ENCODE data around the gene ZSWIM2. TPM values are rescaled to one million over a fixed set of nuclear protein-coding genes. Genes with fewer than 3 reads are reported as not detected.

The ZSWIM2 gene
- total RNA-seq, 4 donors from 2014 or later, result not detected

DNA sequence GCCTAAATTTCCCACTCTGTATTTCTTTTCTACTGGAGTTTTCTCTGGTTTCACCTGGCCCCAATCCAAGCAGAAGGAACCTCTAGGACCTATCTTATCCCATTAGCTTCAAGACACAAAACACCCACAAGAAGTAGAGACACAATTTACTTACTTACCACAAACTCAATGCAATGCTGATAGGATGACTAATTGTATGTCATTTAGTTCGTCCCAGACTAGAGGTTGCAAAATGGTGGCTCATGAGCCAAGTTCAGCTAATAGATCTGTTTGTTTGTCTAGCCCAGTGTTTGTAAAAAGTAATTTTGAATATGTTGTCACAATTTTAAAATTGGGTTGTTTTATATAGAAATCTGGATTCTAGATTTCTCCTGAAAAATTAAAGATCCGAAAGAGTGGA lies 34.7 kb upstream of the ZSWIM2 start:
- H3K9me3 ChIP-seq, result no peaks in the 10 kb centered on the region
- no peak for DNase-seq
- H3K4me3 ChIP-seq (replicated peaks in 1 of 3), result no peak overlapping the region
- no peaks in the 10 kb centered on the region for H3K4me1 ChIP-seq
- H3K27ac ChIP-seq, result no peak overlapping the region
- TF ChIP-seq, protein P1, sequence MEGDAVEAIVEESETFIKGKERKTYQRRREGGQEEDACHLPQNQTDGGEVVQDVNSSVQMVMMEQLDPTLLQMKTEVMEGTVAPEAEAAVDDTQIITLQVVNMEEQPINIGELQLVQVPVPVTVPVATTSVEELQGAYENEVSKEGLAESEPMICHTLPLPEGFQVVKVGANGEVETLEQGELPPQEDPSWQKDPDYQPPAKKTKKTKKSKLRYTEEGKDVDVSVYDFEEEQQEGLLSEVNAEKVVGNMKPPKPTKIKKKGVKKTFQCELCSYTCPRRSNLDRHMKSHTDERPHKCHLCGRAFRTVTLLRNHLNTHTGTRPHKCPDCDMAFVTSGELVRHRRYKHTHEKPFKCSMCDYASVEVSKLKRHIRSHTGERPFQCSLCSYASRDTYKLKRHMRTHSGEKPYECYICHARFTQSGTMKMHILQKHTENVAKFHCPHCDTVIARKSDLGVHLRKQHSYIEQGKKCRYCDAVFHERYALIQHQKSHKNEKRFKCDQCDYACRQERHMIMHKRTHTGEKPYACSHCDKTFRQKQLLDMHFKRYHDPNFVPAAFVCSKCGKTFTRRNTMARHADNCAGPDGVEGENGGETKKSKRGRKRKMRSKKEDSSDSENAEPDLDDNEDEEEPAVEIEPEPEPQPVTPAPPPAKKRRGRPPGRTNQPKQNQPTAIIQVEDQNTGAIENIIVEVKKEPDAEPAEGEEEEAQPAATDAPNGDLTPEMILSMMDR (IDR thresholded peaks at IDR 0.05), result no peak
- TF ChIP-seq POLR2A (IDR thresholded peaks at IDR 0.05), result no peak
- H3K27me3 ChIP-seq, result no peaks in the 10 kb centered on the region
- 77 to 95% methylated on average over 2 of the region's 2 CpGs for WGBS, 2 donors
- intact Hi-C loops (cut with DNase I), result no loop called here
- H3K36me3 ChIP-seq, result no peaks in the 10 kb centered on the region

DNA sequence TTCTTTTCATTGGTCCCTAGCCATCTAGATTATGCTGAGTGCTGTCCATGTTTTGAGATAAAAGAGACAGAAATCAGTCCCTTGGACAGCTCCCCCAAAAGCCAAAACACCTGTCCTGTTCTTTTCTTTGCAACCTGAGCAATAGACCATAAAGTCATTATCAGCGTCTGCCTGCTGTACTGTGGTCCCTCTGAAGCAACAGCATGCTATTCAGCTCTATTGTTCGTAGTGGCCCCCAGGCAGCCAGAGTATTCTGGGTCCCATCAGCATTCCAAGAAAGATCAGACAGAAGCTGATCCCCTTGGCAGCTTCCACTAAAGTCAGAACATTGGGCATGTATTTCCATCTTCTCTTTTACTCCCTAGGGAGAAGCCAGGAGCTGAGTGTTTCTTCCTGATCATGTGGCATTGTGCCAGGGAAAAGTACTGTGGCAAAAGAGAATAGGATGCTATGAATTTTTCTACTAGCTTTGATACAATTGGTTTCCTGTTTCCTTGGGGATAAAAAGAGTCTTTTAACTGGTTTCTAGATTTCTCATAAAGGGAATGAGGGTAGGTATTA lies 33.6 kb upstream of the ZSWIM2 start:
- DNase-seq, result no peak
- WGBS, 2 donors, result 68 to 74% methylated on average over 2 of the region's 2 CpGs
- Histone ChIP-seq H3K27ac (no peak overlapping the region), H3K4me3 (replicated peaks in 1 of 3) (no peak overlapping the region), H3K27me3 (no peaks in the 10 kb centered on the region), H3K9me3 (no peaks in the 10 kb centered on the region), H3K4me1 (no peaks in the 10 kb centered on the region), H3K36me3 (no peaks in the 10 kb centered on the region)
- TF ChIP-seq, protein P1 (IDR thresholded peaks at IDR 0.05), result no peak
- TF ChIP-seq POLR2A (IDR thresholded peaks at IDR 0.05), result no peak
- intact Hi-C loops (cut with DNase I), result no loop called here

DNA sequence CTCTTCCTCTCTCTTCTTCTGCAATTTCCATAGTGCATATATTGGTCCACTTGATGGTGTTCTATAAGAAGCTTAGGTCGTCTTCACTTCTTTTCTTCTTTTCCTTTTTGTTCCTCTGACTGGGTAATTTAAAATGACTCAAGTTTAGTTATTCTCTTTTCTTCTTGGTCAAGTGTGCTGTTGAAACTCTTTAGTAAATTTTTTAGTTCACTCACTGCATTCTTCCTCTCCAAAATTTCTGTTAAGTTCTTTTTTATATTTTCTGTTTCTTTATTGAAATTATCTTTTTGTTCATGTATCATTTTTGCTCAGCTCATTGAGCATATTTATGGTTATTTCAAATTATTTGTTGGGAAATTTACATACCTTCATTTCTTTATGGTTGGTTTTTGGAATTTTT lies 32.7 kb upstream of the ZSWIM2 start:
- Histone ChIP-seq H3K4me3 (replicated peaks in 1 of 3) (no peak overlapping the region), H3K4me1 (no peaks in the 10 kb centered on the region), H3K27me3 (no peaks in the 10 kb centered on the region), H3K27ac (no peak overlapping the region), H3K9me3 (no peaks in the 10 kb centered on the region), H3K36me3 (no peaks in the 10 kb centered on the region)
- TF ChIP-seq, protein P1 (IDR thresholded peaks at IDR 0.05), result no peak
- TF ChIP-seq POLR2A (IDR thresholded peaks at IDR 0.05), result no peak
- no peak for DNase-seq
- intact Hi-C loops (cut with DNase I), result no loop called here
- 80 to 81% methylated on average over 1 of the region's 1 CpG for WGBS, 2 donors

DNA sequence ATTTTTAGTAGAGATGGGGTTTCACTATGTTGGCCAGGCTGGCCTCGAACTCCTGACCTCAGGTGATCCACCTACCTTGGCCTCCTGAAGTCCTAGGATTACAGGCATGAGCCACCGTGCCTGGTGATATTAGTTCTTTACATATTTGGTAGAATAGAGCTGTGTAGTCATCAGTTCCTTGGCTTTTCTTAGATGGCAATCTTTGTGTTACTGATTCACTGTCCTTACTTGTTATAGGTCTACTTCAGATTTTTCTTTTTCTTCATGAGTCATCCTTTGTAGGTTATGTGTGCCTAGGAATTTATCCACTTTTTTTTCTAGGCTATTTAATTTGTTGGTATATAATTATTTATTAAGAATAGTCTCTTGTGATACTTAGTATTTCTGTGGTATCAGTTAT lies 30.3 kb upstream of the ZSWIM2 start:
- Histone ChIP-seq H3K36me3 (no peaks in the 10 kb centered on the region), H3K4me1 (no peaks in the 10 kb centered on the region), H3K27ac (no peak overlapping the region), H3K27me3 (no peaks in the 10 kb centered on the region), H3K4me3 (replicated peaks in 1 of 3) (no peak overlapping the region), H3K9me3 (no peaks in the 10 kb centered on the region)
- 74 to 93% methylated on average over 2 of the region's 2 CpGs for WGBS, 2 donors
- intact Hi-C loops (cut with DNase I), result no loop called here
- no peak for TF ChIP-seq POLR2A (IDR thresholded peaks at IDR 0.05)
- TF ChIP-seq, protein P1 (IDR thresholded peaks at IDR 0.05), result no peak
- no peak for DNase-seq

DNA sequence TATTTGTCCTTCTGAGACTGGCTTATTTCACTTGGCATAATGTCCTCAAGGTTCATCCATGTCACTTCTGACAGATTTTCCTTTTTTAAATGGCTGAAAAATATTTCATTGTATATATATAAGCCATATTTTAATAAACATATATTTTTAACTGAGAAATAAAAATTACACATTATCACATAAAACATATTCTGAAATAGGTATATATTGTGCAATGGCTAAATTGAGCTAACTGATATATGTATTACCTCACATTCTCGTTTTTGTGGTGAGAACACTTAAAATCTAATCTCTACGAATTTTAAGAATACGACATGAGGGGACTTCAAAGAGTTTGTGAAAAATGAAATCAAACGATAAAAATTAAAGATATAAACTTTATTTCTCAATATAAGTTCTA lies 25.7 kb upstream of the ZSWIM2 start:
- no peak overlapping the region for H3K4me3 ChIP-seq (replicated peaks in 1 of 3)
- TF ChIP-seq, protein P1 (IDR thresholded peaks at IDR 0.05), result no peak
- TF ChIP-seq POLR2A (IDR thresholded peaks at IDR 0.05), result no peak
- no peaks in the 10 kb centered on the region for H3K9me3 ChIP-seq
- H3K36me3 ChIP-seq, result no peaks in the 10 kb centered on the region
- no peaks in the 10 kb centered on the region for H3K27me3 ChIP-seq
- intact Hi-C loops (cut with DNase I), result no loop called here
- no peak overlapping the region for H3K27ac ChIP-seq
- WGBS, 2 donors, result 87 to 92% methylated on average over 4 of the region's 4 CpGs
- no peaks in the 10 kb centered on the region for H3K4me1 ChIP-seq
- DNase-seq, result no peak

Data from thyroid gland (tissue), 4 donors.